Liver (tissue), 9 donors: ENCODE results near the gene THEM5. TPM values are rescaled to one million over a fixed set of nuclear protein-coding genes. Genes with fewer than 3 reads are reported as not detected.

Experiments used
- DNase-seq: peaks from one replicate; pipeline ENCODE4 v3.0.0-alpha.2; 2017; ENCODE audit warnings: low spot score
- H3K27ac ChIP-seq, 2 donors: one replicate each; pipeline ENCODE4 v1.7.0; 2013; ENCODE audit warnings: inconsistent platforms in 2 of 2, low read length in 2 of 2, control low read depth in 1 of 2, low read depth in 1 of 2, mild to moderate bottlenecking in 1 of 2
- H3K27me3 ChIP-seq, 4 donors: one replicate each; pipeline versions ENCODE4 v1.6.1 to v1.7.0; 2013; ENCODE audit warnings: low read length in 3 of 4, inconsistent platforms in 1 of 4, mild to moderate bottlenecking in 1 of 4, moderate library complexity in 1 of 4; ENCODE audit not compliant: control insufficient read depth in 4 of 4, insufficient read depth in 4 of 4
- H3K36me3 ChIP-seq, 4 donors: one replicate each; pipeline versions ENCODE4 v1.6.1 to v1.7.0; 2013; ENCODE audit warnings: low read length in 3 of 4, mild to moderate bottlenecking in 3 of 4, low read depth in 1 of 4, moderate library complexity in 1 of 4; ENCODE audit not compliant: control insufficient read depth in 4 of 4, insufficient read depth in 3 of 4
- H3K4me1 ChIP-seq, 4 donors: one replicate each; pipeline versions ENCODE4 v1.6.1 to v1.7.0; 2013; ENCODE audit warnings: low read length in 3 of 4, mild to moderate bottlenecking in 3 of 4, moderate library complexity in 1 of 4; ENCODE audit not compliant: control insufficient read depth in 4 of 4, insufficient read depth in 4 of 4
- H3K4me3 ChIP-seq, 3 donors: one replicate each; pipeline versions ENCODE4 v1.6.1 to v1.7.0; 2013; ENCODE audit warnings: low read length in 3 of 3, control low read depth in 1 of 3, low read depth in 1 of 3, mild to moderate bottlenecking in 1 of 3
- H3K9ac ChIP-seq, 2 donors: one replicate each; pipeline ENCODE4 v1.7.0; 2013; ENCODE audit warnings: low read length in 2 of 2, mild to moderate bottlenecking in 2 of 2, moderate library complexity in 2 of 2, control low read depth in 1 of 2, low read depth in 1 of 2
- H3K9me3 ChIP-seq, 4 donors: one replicate each; pipeline versions ENCODE4 v1.6.1 to v1.7.0; 2013; ENCODE audit warnings: low read length in 3 of 4; ENCODE audit not compliant: control insufficient read depth in 4 of 4
- ATF3 ChIP-seq: IDR thresholded peaks from 2 replicates; pipeline ENCODE4 v1.6.1; 2016; ENCODE audit warnings: antibody characterized with exemption
- EGR1 ChIP-seq, 2 donors: IDR thresholded peaks; 2 replicates each; pipeline ENCODE4 v1.6.1; 2016 to 2018; ENCODE audit warnings: antibody characterized with exemption in 2 of 2, low read depth in 2 of 2
- FOXA1 ChIP-seq: IDR thresholded peaks from 2 replicates; pipeline ENCODE4 v1.6.1; 2016; ENCODE audit warnings: antibody characterized with exemption
- FOXA2 ChIP-seq: IDR thresholded peaks from 2 replicates; pipeline ENCODE4 v1.6.1; 2016; ENCODE audit warnings: antibody characterized with exemption
- GABPA ChIP-seq, 2 donors: IDR thresholded peaks in 1 of 2; conservative IDR thresholded peaks in 1 of 2; 2 replicates each; pipeline ENCODE4 v1.6.1; 2016; ENCODE audit warnings: antibody characterized with exemption in 2 of 2, mild to moderate bottlenecking in 1 of 2, moderate library complexity in 1 of 2
- HNF4A ChIP-seq, 2 donors: conservative IDR thresholded peaks; 2 replicates each; pipeline ENCODE4 v1.6.1; 2016; ENCODE audit warnings: antibody characterized with exemption in 2 of 2, mild to moderate bottlenecking in 2 of 2
- HNF4G ChIP-seq: IDR thresholded peaks from 2 replicates; pipeline ENCODE4 v1.6.1; 2016; ENCODE audit warnings: antibody characterized with exemption
- JUND ChIP-seq, 2 donors: IDR thresholded peaks; 2 replicates each; pipeline ENCODE4 v1.6.1; 2016; ENCODE audit warnings: antibody characterized with exemption in 2 of 2
- NR2F2 ChIP-seq: IDR thresholded peaks from 2 replicates; pipeline ENCODE4 v1.6.1; 2016; ENCODE audit warnings: antibody characterized with exemption
- RAD21 ChIP-seq, 2 donors: IDR thresholded peaks; 2 replicates each; pipeline ENCODE4 v1.6.1; 2016; ENCODE audit warnings: antibody characterized with exemption in 2 of 2, mild to moderate bottlenecking in 2 of 2
- RXRA ChIP-seq, 2 donors: IDR thresholded peaks; 2 replicates each; pipeline ENCODE4 v1.6.1; 2017 to 2018; ENCODE audit warnings: antibody characterized with exemption in 2 of 2, mild to moderate bottlenecking in 1 of 2
- SP1 ChIP-seq: IDR thresholded peaks from 2 replicates; pipeline ENCODE4 v1.6.1; 2018; ENCODE audit warnings: antibody characterized with exemption, mild to moderate bottlenecking
- TAF1 ChIP-seq: conservative IDR thresholded peaks from 2 replicates; pipeline ENCODE4 v1.6.1; 2016; ENCODE audit warnings: antibody characterized with exemption, mild to moderate bottlenecking
- YY1 ChIP-seq: IDR thresholded peaks from 2 replicates; pipeline ENCODE4 v1.6.1; 2016; ENCODE audit warnings: antibody characterized with exemption, mild to moderate bottlenecking
- WGBS: extraction: QIAGEN DNeasy Blood & Tissue Kit; methylation state at CpG from one replicate; pipeline ENCODE4 v1.1.7; 2013; 5-methylcytosine and 5-hydroxymethylcytosine counted together
- polyA plus RNA-seq, 2 donors: library from polyadenylated mRNA; stranded (reverse) in 1 of 2; unstranded in 1 of 2; fragments of 200-250 nt in 1 of 2; fragments of >200 nt in 1 of 2; fragmentation: Nextera tagmentation in 1 of 2; extraction: Ambion mirVana in 1 of 2; gene quantifications; one replicate each; pipeline versions ENCODE4 v1.2.1 to v1.2.3, GENCODE V29; 2013 to 2015
- total RNA-seq, 2 donors: library from RNA; depleted of rRNA; stranded (reverse); fragments of >200 nt; gene quantifications; one replicate each; pipeline ENCODE4 v1.2.3, GENCODE V29; 2014
- TF ChIP-seq, protein P1 (sequence below): fragments of 150-350 bp; IDR thresholded peaks from 2 replicates; pipeline ENCODE4 v1.5.1; 2017; ENCODE audit warnings: improper control_type of control experiment, low read depth, low read length; ENCODE audit not compliant: missing input control
- TF ChIP-seq, protein P2 (sequence below): IDR thresholded peaks from 2 replicates; pipeline ENCODE4 v1.6.1; 2016; ENCODE audit warnings: antibody characterized with exemption
- donor health status: healthy.
- donor health status: healthy.
- donor health status: healthy.
- donor health status: healthy.
- donor health status: healthy.

The THEM5 gene
- total and polyA plus RNA-seq, 4 donors, result 0.09 TPM; not detected in 3

GRCh38 chr1:151807131-151807530, 46.4 kb downstream of the THEM5 start:
- Histone ChIP-seq H3K4me3 (no peak overlapping the region), H3K4me1 (peaks cover 0 to 4% (median 0%) of the 10 kb centered on the region in 4 donors), H3K9me3 (no peaks in the 10 kb centered on the region), H3K27ac (no peak overlapping the region), H3K9ac (no peak overlapping the region), H3K27me3 (no peaks in the 10 kb centered on the region), H3K36me3 (peaks cover 1 to 40% (median 31%) of the 10 kb centered on the region in 4 donors)
- DNase-seq, result no peak
- no peak for TF ChIP-seq TAF1
- no peak for TF ChIP-seq FOXA1
- TF ChIP-seq, protein P1, sequence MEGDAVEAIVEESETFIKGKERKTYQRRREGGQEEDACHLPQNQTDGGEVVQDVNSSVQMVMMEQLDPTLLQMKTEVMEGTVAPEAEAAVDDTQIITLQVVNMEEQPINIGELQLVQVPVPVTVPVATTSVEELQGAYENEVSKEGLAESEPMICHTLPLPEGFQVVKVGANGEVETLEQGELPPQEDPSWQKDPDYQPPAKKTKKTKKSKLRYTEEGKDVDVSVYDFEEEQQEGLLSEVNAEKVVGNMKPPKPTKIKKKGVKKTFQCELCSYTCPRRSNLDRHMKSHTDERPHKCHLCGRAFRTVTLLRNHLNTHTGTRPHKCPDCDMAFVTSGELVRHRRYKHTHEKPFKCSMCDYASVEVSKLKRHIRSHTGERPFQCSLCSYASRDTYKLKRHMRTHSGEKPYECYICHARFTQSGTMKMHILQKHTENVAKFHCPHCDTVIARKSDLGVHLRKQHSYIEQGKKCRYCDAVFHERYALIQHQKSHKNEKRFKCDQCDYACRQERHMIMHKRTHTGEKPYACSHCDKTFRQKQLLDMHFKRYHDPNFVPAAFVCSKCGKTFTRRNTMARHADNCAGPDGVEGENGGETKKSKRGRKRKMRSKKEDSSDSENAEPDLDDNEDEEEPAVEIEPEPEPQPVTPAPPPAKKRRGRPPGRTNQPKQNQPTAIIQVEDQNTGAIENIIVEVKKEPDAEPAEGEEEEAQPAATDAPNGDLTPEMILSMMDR, result no peak
- no peak for TF ChIP-seq NR2F2
- no peak for TF ChIP-seq GABPA (IDR thresholded peaks at IDR 0.05 in 1 of 2, conservative IDR thresholded peaks at IDR 0.05 in 1 of 2)
- TF ChIP-seq HNF4A (conservative IDR thresholded peaks at IDR 0.05), result no peak
- no peak for TF ChIP-seq RAD21 (IDR thresholded peaks at IDR 0.05)
- no peak for TF ChIP-seq FOXA2
- 73% methylated on average over 5 of the region's 5 CpGs for WGBS

GRCh38 chr1:151806170-151806569, 47.3 kb downstream of the THEM5 start:
- H3K4me1 ChIP-seq, result peaks cover 0 to 1% (median 0%) of the 10 kb centered on the region in 4 donors
- H3K27ac ChIP-seq, result no peak overlapping the region
- peaks cover 1 to 30% (median 24%) of the 10 kb centered on the region in 4 donors for H3K36me3 ChIP-seq
- no peaks in the 10 kb centered on the region for H3K9me3 ChIP-seq
- no peaks in the 10 kb centered on the region for H3K27me3 ChIP-seq
- WGBS, result 79% methylated on average over 7 of the region's 7 CpGs
- no peak overlapping the region for H3K9ac ChIP-seq
- no peak overlapping the region for H3K4me3 ChIP-seq
- TF ChIP-seq HNF4G (no peak), SP1 (no peak), EGR1 (IDR thresholded peaks at IDR 0.05; ENCODE audit: low read depth in 2 of 2) (no peak), FOXA2 (no peak), RAD21 (IDR thresholded peaks at IDR 0.05) (no peak), YY1 (no peak), GABPA (IDR thresholded peaks at IDR 0.05 in 1 of 2, conservative IDR thresholded peaks at IDR 0.05 in 1 of 2) (no peak)
- DNase-seq, result no peak

DNA sequence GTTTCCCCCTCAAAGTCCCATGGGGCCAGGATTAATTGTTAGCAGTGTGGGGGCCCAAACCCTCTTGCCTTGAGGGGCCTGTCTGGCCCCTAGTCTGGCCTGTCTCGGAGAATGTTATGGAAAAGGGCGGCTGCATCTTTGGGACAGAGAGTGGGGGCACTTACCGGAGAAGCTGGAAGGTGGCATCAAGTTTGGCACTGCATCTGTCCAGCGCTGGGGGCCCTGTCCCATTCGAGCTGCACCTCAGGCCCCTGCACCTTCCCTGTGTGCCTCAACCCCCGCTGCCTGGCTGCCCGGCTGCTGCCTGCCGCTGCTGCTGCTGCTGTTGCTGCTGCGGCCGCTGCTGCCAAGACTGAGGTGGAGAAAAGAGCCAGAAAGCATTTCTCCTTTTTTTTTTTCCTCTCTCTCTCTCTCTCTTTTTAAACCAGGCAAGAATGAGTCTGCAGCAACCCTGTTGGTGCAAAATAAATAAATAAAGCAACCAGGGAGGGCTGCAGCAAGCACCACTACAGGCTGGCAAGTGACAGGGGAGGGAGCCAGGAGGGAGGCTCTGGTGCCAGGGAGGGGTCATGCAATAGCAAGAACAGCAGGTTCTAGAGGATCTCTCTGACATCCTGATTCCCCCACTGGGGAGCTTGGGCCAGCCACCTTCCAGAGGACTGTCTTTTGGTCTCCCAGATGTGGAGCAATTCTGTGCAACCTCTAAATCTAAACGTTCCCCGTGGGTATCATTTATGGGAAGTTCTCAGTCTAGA, 48.3 kb downstream of the THEM5 start, which contains the start of gene LINGO4:
TSS of gene LINGO4 (minus strand) at position 354 of the 755 bp plus-strand sequence. CDS start 2,715 bp downstream, outside the sequence.
- no peak within 1 kb of the TSS for H3K4me3 ChIP-seq
- TF ChIP-seq SP1 (no peak), FOXA1 (no peak), FOXA2 (no peak), HNF4A (conservative IDR thresholded peaks at IDR 0.05) (no peak), TAF1 (no peak), RAD21 (IDR thresholded peaks at IDR 0.05) (no peak), JUND (IDR thresholded peaks at IDR 0.05) (no peak), EGR1 (IDR thresholded peaks at IDR 0.05; ENCODE audit: low read depth in 2 of 2) (no peak), NR2F2 (no peak), HNF4G (no peak), RXRA (IDR thresholded peaks at IDR 0.05) (no peak), YY1 (no peak), ATF3 (no peak)
- TF ChIP-seq, protein P1, result no peak
- TF ChIP-seq, protein P2, sequence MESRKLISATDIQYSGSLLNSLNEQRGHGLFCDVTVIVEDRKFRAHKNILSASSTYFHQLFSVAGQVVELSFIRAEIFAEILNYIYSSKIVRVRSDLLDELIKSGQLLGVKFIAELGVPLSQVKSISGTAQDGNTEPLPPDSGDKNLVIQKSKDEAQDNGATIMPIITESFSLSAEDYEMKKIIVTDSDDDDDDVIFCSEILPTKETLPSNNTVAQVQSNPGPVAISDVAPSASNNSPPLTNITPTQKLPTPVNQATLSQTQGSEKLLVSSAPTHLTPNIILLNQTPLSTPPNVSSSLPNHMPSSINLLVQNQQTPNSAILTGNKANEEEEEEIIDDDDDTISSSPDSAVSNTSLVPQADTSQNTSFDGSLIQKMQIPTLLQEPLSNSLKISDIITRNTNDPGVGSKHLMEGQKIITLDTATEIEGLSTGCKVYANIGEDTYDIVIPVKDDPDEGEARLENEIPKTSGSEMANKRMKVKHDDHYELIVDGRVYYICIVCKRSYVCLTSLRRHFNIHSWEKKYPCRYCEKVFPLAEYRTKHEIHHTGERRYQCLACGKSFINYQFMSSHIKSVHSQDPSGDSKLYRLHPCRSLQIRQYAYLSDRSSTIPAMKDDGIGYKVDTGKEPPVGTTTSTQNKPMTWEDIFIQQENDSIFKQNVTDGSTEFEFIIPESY, result no peak
- H3K9ac ChIP-seq, result no peak within 1 kb of the TSS
- no peak for DNase-seq
- H3K36me3 ChIP-seq, result peaks cover 0 to 28% (median 23%) of the 10 kb centered on the region in 4 donors
- H3K27me3 ChIP-seq, result no peaks in the 10 kb centered on the region
- H3K27ac ChIP-seq, result no peak within 1 kb of the TSS
- no peaks in the 10 kb centered on the region for H3K9me3 ChIP-seq
- H3K4me1 ChIP-seq, result no peaks in the 10 kb centered on the region
- WGBS, result 47% methylated on average over 12 of the region's 12 CpGs
